Measurements from ENCODE around the gene FHOD3.
A peak's percentile ranks its signal among the peaks of the same experiment; 100 is the strongest.

FHOD3 gene

DNA sequence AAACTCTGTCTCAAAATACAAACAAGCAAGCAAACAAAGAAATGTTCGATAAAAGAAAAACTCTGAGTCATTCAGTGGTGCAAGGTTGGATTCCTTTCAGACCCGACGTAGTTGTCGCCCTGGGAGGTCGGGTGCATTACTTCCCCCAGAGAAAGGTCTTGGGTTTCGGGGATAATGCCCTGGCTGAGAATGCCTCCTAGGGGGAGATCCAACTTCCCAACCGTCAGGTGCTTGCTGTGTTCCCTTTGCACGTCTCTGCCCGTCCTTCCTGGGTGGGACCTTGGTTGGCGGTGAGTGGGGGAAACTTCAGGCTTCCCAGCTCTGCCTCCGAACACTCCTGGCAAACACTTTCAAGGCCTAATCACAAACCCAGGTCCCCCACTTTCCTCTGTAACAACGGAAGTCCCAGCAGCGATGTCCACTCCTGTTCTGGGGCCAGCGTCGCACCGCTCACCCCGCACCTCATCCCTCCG, 530.7 kb downstream of the FHOD3 start (continued):
- TF ChIP-seq ZNF76 (tag by site-specific recombination; IDR thresholded peaks at IDR 0.05; ENCODE audit: borderline replicate concordance, low read depth): no peak
- peak; percentile 98 for TF ChIP-seq GLIS1 (tag by site-specific recombination; IDR thresholded peaks at IDR 0.05)
- TF ChIP-seq HOXC10 (CRISPR knock-in tag; IDR thresholded peaks at IDR 0.05): no peak
- TF ChIP-seq, protein P1, sequence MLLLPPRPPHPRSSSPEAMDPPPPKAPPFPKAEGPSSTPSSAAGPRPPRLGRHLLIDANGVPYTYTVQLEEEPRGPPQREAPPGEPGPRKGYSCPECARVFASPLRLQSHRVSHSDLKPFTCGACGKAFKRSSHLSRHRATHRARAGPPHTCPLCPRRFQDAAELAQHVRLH (tag by site-specific recombination; IDR thresholded peaks at IDR 0.05): no peak
- TF ChIP-seq ZNF133 (tag by site-specific recombination; IDR thresholded peaks at IDR 0.05): 0 out of 2 replicates have a peak, but pooled peaks have one; percentile 31
- TF ChIP-seq ZNF335 (tag by site-specific recombination; conservative IDR thresholded peaks at IDR 0.05): no peak; the same call in none of the 2 replicates
- TF ChIP-seq, protein P2, sequence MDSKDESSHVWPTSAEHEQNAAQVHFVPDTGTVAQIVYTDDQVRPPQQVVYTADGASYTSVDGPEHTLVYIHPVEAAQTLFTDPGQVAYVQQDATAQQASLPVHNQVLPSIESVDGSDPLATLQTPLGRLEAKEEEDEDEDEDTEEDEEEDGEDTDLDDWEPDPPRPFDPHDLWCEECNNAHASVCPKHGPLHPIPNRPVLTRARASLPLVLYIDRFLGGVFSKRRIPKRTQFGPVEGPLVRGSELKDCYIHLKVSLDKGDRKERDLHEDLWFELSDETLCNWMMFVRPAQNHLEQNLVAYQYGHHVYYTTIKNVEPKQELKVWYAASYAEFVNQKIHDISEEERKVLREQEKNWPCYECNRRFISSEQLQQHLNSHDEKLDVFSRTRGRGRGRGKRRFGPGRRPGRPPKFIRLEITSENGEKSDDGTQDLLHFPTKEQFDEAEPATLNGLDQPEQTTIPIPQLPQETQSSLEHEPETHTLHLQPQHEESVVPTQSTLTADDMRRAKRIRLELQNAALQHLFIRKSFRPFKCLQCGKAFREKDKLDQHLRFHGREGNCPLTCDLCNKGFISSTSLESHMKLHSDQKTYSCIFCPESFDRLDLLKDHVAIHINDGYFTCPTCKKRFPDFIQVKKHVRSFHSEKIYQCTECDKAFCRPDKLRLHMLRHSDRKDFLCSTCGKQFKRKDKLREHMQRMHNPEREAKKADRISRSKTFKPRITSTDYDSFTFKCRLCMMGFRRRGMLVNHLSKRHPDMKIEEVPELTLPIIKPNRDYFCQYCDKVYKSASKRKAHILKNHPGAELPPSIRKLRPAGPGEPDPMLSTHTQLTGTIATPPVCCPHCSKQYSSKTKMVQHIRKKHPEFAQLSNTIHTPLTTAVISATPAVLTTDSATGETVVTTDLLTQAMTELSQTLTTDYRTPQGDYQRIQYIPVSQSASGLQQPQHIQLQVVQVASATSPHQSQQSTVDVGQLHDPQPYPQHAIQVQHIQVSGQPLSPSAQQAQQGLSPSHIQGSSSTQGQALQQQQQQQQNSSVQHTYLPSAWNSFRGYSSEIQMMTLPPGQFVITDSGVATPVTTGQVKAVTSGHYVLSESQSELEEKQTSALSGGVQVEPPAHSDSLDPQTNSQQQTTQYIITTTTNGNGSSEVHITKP (tag by site-specific recombination; IDR thresholded peaks at IDR 0.05): peak; percentile 98
- TF ChIP-seq, protein P3, sequence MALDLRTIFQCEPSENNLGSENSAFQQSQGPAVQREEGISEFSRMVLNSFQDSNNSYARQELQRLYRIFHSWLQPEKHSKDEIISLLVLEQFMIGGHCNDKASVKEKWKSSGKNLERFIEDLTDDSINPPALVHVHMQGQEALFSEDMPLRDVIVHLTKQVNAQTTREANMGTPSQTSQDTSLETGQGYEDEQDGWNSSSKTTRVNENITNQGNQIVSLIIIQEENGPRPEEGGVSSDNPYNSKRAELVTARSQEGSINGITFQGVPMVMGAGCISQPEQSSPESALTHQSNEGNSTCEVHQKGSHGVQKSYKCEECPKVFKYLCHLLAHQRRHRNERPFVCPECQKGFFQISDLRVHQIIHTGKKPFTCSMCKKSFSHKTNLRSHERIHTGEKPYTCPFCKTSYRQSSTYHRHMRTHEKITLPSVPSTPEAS (tag by site-specific recombination; IDR thresholded peaks at IDR 0.05): no peak
- TF ChIP-seq, protein P4, sequence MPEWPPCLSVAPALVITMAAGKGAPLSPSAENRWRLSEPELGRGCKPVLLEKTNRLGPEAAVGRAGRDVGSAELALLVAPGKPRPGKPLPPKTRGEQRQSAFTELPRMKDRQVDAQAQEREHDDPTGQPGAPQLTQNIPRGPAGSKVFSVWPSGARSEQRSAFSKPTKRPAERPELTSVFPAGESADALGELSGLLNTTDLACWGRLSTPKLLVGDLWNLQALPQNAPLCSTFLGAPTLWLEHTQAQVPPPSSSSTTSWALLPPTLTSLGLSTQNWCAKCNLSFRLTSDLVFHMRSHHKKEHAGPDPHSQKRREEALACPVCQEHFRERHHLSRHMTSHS (tag by site-specific recombination; IDR thresholded peaks at IDR 0.05): no peak
- TF ChIP-seq, protein P5, sequence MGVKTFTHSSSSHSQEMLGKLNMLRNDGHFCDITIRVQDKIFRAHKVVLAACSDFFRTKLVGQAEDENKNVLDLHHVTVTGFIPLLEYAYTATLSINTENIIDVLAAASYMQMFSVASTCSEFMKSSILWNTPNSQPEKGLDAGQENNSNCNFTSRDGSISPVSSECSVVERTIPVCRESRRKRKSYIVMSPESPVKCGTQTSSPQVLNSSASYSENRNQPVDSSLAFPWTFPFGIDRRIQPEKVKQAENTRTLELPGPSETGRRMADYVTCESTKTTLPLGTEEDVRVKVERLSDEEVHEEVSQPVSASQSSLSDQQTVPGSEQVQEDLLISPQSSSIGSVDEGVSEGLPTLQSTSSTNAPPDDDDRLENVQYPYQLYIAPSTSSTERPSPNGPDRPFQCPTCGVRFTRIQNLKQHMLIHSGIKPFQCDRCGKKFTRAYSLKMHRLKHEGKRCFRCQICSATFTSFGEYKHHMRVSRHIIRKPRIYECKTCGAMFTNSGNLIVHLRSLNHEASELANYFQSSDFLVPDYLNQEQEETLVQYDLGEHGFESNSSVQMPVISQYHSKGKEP (tag by site-specific recombination; IDR thresholded peaks at IDR 0.05): no peak
- TF ChIP-seq ZNF530 (tag by site-specific recombination; IDR thresholded peaks at IDR 0.05; ENCODE audit: low read depth): no peak
- TF ChIP-seq ZNF416 (tag by site-specific recombination; IDR thresholded peaks at IDR 0.05): no peak
- no peak for TF ChIP-seq ZNF658 (tag by site-specific recombination; IDR thresholded peaks at IDR 0.05)
- TF ChIP-seq ZNF37A (tag by site-specific recombination; IDR thresholded peaks at IDR 0.05): no peak
- TF ChIP-seq ZNF10 (tag by site-specific recombination; IDR thresholded peaks at IDR 0.05): no peak
- TF ChIP-seq OVOL3 (tag by site-specific recombination; IDR thresholded peaks at IDR 0.05): no peak
- TF ChIP-seq, protein P6, sequence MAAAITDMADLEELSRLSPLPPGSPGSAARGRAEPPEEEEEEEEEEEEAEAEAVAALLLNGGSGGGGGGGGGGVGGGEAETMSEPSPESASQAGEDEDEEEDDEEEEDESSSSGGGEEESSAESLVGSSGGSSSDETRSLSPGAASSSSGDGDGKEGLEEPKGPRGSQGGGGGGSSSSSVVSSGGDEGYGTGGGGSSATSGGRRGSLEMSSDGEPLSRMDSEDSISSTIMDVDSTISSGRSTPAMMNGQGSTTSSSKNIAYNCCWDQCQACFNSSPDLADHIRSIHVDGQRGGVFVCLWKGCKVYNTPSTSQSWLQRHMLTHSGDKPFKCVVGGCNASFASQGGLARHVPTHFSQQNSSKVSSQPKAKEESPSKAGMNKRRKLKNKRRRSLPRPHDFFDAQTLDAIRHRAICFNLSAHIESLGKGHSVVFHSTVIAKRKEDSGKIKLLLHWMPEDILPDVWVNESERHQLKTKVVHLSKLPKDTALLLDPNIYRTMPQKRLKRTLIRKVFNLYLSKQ (tag by site-specific recombination; IDR thresholded peaks at IDR 0.05; ENCODE audit: borderline replicate concordance): no peak
- no peak for TF ChIP-seq ZNF266 (tag by site-specific recombination; IDR thresholded peaks at IDR 0.05; ENCODE audit: low read depth)
- no peak for TF ChIP-seq ZNF138 (tag by site-specific recombination; IDR thresholded peaks at IDR 0.05; ENCODE audit: borderline replicate concordance)
- TF ChIP-seq, protein P7, sequence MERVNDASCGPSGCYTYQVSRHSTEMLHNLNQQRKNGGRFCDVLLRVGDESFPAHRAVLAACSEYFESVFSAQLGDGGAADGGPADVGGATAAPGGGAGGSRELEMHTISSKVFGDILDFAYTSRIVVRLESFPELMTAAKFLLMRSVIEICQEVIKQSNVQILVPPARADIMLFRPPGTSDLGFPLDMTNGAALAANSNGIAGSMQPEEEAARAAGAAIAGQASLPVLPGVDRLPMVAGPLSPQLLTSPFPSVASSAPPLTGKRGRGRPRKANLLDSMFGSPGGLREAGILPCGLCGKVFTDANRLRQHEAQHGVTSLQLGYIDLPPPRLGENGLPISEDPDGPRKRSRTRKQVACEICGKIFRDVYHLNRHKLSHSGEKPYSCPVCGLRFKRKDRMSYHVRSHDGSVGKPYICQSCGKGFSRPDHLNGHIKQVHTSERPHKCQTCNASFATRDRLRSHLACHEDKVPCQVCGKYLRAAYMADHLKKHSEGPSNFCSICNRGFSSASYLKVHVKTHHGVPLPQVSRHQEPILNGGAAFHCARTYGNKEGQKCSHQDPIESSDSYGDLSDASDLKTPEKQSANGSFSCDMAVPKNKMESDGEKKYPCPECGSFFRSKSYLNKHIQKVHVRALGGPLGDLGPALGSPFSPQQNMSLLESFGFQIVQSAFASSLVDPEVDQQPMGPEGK (tag by site-specific recombination; IDR thresholded peaks at IDR 0.05): no peak
- TF ChIP-seq ZNF585B (tag by site-specific recombination; IDR thresholded peaks at IDR 0.05): no peak
- TF ChIP-seq, protein P8, sequence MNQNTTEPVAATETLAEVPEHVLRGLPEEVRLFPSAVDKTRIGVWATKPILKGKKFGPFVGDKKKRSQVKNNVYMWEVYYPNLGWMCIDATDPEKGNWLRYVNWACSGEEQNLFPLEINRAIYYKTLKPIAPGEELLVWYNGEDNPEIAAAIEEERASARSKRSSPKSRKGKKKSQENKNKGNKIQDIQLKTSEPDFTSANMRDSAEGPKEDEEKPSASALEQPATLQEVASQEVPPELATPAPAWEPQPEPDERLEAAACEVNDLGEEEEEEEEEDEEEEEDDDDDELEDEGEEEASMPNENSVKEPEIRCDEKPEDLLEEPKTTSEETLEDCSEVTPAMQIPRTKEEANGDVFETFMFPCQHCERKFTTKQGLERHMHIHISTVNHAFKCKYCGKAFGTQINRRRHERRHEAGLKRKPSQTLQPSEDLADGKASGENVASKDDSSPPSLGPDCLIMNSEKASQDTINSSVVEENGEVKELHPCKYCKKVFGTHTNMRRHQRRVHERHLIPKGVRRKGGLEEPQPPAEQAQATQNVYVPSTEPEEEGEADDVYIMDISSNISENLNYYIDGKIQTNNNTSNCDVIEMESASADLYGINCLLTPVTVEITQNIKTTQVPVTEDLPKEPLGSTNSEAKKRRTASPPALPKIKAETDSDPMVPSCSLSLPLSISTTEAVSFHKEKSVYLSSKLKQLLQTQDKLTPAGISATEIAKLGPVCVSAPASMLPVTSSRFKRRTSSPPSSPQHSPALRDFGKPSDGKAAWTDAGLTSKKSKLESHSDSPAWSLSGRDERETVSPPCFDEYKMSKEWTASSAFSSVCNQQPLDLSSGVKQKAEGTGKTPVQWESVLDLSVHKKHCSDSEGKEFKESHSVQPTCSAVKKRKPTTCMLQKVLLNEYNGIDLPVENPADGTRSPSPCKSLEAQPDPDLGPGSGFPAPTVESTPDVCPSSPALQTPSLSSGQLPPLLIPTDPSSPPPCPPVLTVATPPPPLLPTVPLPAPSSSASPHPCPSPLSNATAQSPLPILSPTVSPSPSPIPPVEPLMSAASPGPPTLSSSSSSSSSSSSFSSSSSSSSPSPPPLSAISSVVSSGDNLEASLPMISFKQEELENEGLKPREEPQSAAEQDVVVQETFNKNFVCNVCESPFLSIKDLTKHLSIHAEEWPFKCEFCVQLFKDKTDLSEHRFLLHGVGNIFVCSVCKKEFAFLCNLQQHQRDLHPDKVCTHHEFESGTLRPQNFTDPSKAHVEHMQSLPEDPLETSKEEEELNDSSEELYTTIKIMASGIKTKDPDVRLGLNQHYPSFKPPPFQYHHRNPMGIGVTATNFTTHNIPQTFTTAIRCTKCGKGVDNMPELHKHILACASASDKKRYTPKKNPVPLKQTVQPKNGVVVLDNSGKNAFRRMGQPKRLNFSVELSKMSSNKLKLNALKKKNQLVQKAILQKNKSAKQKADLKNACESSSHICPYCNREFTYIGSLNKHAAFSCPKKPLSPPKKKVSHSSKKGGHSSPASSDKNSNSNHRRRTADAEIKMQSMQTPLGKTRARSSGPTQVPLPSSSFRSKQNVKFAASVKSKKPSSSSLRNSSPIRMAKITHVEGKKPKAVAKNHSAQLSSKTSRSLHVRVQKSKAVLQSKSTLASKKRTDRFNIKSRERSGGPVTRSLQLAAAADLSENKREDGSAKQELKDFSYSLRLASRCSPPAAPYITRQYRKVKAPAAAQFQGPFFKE (tag by site-specific recombination; IDR thresholded peaks at IDR 0.05; ENCODE audit: borderline replicate concordance): no peak
- no peak; the same call in 1 of the 2 replicates for TF ChIP-seq ZNF404 (tag by site-specific recombination; IDR thresholded peaks at IDR 0.05)
